Measurements from ENCODE around the gene ARFRP1. TPM values are rescaled to one million over a fixed set of nuclear protein-coding genes. Genes with fewer than 3 reads are reported as not detected.

ARFRP1 gene
- total RNA-seq, 1 experiment from 2014 or later = 44.5 TPM

DNA sequence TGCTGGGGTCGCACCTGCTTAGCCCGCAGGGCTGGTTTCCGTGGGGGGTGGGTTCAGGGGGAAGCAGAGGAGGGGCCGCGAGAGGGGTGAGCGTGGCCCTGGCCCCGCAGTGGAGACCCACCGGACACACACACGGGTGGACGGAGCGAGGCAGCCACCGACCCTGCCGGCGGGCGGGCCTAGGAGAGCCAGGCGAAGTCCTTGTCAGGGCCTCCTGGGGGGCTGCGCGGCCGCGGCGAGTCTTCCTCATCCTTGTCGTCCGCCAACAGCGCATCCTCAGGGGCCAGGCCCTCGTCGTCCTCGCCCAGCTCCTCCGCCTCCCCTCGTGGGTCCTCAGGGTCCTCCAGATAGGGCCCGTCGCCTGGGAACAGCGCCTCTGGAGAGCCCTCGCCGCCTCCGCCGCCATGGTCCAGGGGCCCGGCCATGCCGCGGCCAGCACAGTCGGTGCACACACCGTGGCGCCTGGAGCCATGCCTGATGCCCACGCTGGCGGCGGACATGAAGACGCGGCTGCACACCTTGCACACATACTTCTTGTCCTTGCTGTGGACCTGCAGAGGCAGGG lies 39.1 kb upstream of the ARFRP1 start:
- H3K27ac ChIP-seq = no peak overlapping the region
- peaks cover 2% of the 10 kb centered on the region; the same call in 1 of the 2 replicates for H3K36me3 ChIP-seq
- no peaks in the 10 kb centered on the region for H3K27me3 ChIP-seq
- no peaks in the 10 kb centered on the region for H3K4me1 ChIP-seq
- H3K9me3 ChIP-seq (replicated peaks) = no peaks in the 10 kb centered on the region
- no peak overlapping the region for H3K4me3 ChIP-seq
- no peak for DNase-seq

GRCh38 chr20:63745961-63746731 lies 38.4 kb upstream of the ARFRP1 start:
- no peaks in the 10 kb centered on the region for H3K9me3 ChIP-seq (replicated peaks)

GRCh38 chr20:63745424-63745805 lies 37.6 kb upstream of the ARFRP1 start:
- Histone ChIP-seq H3K4me1 (peaks cover 6% of the 10 kb centered on the region), H3K4me3 (no peak overlapping the region), H3K27me3 (no peaks in the 10 kb centered on the region), H3K36me3 (peaks cover 7% of the 10 kb centered on the region), H3K27ac (no peak overlapping the region), H3K9me3 (replicated peaks) (no peaks in the 10 kb centered on the region)
- no peak for DNase-seq

More at GRCh38 chr20:63745961-63746731, 38.4 kb upstream of the ARFRP1 start:
- no peak overlapping the region for H3K4me3 ChIP-seq
- no peak overlapping the region for H3K27ac ChIP-seq
- no peaks in the 10 kb centered on the region for H3K27me3 ChIP-seq
- no peak for DNase-seq
- peaks cover 7% of the 10 kb centered on the region for H3K36me3 ChIP-seq
- peaks cover 4% of the 10 kb centered on the region for H3K4me1 ChIP-seq

- peaks cover 7% of the 10 kb centered on the region for H3K36me3 ChIP-seq
- H3K4me1 ChIP-seq = peaks cover 6% of the 10 kb centered on the region
- H3K4me3 ChIP-seq = no peak overlapping the region
- H3K27me3 ChIP-seq = no peaks in the 10 kb centered on the region
- no peak for DNase-seq
- H3K27ac ChIP-seq = no peak overlapping the region
- H3K9me3 ChIP-seq (replicated peaks) = no peaks in the 10 kb centered on the region
These were observed 37.0 kb upstream of the ARFRP1 start for GRCh38 chr20:63744574-63745423.

DNA sequence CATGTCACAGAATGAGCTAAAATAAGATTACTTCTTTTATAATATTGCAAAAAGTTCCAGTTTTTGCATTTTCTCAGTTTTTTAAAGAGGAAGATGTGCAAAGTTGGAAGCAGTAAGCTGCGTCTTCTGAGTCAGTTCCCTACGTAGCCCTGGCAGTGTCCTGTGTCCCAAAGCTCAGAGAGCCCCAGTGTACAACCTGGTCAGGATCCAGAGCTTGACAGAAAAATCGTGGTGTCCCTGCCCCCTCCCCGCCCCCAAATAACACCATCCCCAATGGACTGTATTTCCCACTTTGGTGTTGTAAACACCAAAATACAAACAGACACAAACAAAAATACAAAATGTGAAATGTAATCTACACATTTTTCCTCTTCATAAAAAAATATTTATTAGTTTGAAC lies 36.4 kb upstream of the ARFRP1 start:
- no peak overlapping the region for H3K4me3 ChIP-seq
- H3K9me3 ChIP-seq (replicated peaks) = no peaks in the 10 kb centered on the region
- peaks cover 7% of the 10 kb centered on the region for H3K36me3 ChIP-seq
- no peak overlapping the region for H3K27ac ChIP-seq
- no peak for DNase-seq
- H3K27me3 ChIP-seq = no peaks in the 10 kb centered on the region
- H3K4me1 ChIP-seq = peaks cover 6% of the 10 kb centered on the region

- Histone ChIP-seq H3K27me3 (no peaks in the 10 kb centered on the region), H3K36me3 (peaks cover 7% of the 10 kb centered on the region), H3K4me1 (peaks cover 6% of the 10 kb centered on the region), H3K9me3 (replicated peaks) (no peaks in the 10 kb centered on the region), H3K4me3 (no peak overlapping the region), H3K27ac (no peak overlapping the region)
- no peak for DNase-seq
These were observed 35.6 kb upstream of the ARFRP1 start for GRCh38 chr20:63743210-63743970.

DNA sequence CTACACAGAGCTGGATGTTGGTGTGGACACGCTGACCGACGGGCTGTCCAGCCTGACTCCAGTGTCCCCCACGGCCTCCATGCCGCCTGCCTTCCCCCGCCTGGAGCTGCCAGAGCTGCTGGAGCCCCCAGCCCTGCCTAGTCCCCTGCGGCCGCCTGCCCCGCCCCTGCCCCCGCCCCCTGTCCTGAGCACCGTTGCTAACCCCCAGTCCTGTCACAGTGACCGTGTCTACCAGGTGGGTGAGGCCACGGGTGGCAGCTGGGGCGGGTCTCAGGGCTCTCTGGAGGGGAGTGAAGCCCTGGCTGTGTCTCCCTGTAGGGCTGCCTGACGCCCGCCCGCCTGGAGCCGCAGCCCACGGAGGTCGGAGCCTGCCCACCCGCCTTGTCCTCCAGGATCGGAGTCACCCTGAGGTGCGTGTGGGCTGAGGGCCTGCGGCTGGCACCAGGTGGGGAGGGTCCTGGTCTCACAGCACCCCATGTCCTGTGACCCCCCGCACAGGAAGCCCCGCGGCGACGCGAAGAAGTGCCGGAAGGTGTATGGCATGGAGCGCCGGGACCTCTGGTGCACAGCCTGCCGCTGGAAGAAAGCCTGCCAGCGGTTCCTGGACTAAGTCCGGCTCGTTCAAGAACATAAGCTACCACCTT lies 34.7 kb upstream of the ARFRP1 start:
- H3K36me3 ChIP-seq = peaks cover 7% of the 10 kb centered on the region
- H3K27me3 ChIP-seq = no peaks in the 10 kb centered on the region
- H3K9me3 ChIP-seq (replicated peaks) = no peaks in the 10 kb centered on the region
- no peak for DNase-seq
- H3K27ac ChIP-seq = no peak overlapping the region
- no peak overlapping the region for H3K4me3 ChIP-seq
- peaks cover 6% of the 10 kb centered on the region for H3K4me1 ChIP-seq

GRCh38 chr20:63741676-63742380 lies 34.1 kb upstream of the ARFRP1 start:
- peaks cover 6% of the 10 kb centered on the region for H3K4me1 ChIP-seq
- no peaks in the 10 kb centered on the region for H3K9me3 ChIP-seq (replicated peaks)
- peak overlapping the region; percentile 80 for H3K4me3 ChIP-seq
- no peaks in the 10 kb centered on the region for H3K27me3 ChIP-seq
- no peak for DNase-seq
- H3K27ac ChIP-seq = no peak overlapping the region; the same call in 1 of the 2 replicates
- H3K36me3 ChIP-seq = peaks cover 7% of the 10 kb centered on the region

GRCh38 chr20:63741354-63741675 lies 33.5 kb upstream of the ARFRP1 start:
- Histone ChIP-seq H3K27ac (peak overlapping the region; percentile 27), H3K27me3 (no peaks in the 10 kb centered on the region), H3K4me3 (peak overlapping the region; percentile 80), H3K36me3 (peaks cover 7% of the 10 kb centered on the region), H3K4me1 (peaks cover 6% of the 10 kb centered on the region), H3K9me3 (replicated peaks) (no peaks in the 10 kb centered on the region)
- DNase-seq = no peak

DNA sequence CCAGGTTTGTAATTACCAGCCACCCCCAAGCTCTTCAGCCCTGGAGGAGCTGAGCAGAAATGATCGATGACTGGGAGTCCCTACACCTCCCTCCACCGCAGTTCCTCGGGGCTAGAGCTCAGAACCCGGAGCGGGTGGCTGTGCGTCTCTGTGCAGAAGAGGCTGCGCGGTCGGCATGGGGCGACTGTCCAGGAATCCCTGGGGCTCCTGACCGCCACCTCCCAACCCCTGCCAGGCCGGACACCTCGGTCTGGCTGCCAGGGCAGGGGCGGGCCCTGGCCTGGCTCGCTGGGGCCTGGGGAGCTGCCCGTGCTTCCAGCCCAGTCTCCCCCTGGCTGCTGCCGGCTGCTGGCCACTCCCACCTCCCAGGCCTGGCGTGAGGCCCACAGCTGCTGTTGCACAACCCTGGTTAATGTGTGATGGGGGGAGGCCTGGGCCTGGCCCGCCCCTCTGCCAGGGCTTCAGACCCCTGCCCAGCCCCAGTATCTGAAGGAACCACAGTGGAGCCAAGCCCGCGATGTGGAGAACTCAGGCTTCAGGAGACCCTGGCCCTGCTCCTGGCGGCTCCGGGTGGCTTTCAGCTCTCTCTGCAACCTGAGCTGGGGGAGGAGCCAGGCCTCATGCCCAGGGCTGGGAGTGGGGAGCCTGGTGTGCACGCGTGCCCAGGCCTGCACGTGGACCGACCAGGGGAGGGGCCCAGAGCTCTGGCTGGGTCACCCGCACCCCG lies 33.0 kb upstream of the ARFRP1 start:
- no peaks in the 10 kb centered on the region for H3K9me3 ChIP-seq (replicated peaks)
- peaks cover 7% of the 10 kb centered on the region for H3K36me3 ChIP-seq
- H3K27me3 ChIP-seq = no peaks in the 10 kb centered on the region
- DNase-seq = peak; percentile 94
- peak overlapping the region; percentile 27 for H3K27ac ChIP-seq
- H3K4me1 ChIP-seq = peaks cover 6% of the 10 kb centered on the region
- H3K4me3 ChIP-seq = peak overlapping the region; percentile 80

- peak in 1 of 2 experiments; percentile 58 for DNase-seq
- Histone ChIP-seq H3K4me3 (peak overlapping the region; percentile 80), H3K36me3 (peaks cover 7% of the 10 kb centered on the region), H3K9me3 (replicated peaks) (no peaks in the 10 kb centered on the region), H3K27me3 (no peaks in the 10 kb centered on the region), H3K27ac (peak overlapping the region; percentile 27), H3K4me1 (peaks cover 6% of the 10 kb centered on the region)
These were observed 32.4 kb upstream of the ARFRP1 start for GRCh38 chr20:63740070-63740626.

DNA sequence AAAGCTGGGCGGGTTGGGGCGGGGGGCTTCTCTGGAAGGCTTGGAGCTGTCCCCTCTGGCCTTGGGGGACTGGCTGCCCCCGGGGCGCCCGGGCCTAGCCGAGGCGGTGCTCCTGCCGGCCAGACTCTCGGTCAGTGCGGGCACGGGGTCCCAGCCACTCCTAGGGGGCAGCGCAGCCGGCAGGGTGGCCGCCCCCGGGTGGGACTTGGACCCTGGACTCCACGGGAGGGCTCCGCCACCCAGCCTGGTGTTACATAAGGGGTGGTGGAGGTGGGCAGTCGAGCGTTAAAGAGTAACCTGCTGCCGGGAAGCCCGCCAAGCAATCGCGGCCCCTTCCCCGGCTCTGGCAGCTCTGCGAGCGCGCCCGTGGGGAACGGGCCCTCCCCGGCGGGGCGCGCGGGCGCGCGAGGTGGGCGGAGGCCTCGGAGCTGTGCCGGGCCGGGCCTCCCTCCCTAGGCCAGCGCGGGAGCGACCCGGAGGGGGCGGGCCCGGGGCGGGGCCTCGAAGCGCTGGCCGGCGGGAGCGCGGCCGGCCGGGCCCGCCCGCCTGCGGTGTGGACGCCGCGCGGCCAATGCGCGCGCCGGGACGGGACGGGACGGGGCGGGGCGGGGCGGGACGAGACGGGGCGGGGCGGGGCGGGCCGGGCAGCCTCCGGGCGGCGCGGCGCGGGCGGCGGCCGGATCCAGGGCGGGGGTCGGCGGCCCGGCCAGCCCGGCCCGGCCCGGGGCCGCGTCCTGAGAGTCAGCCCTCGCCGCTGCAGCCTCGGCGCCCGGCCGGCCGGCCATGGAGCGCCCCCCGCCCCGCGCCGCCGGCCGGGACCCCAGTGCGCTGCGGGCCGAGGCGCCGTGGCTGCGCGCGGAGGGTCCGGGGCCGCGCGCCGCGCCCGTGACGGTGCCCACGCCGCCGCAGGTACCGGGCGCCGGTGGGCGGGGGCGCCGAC lies 31.6 kb upstream of the ARFRP1 start, which contains the start of gene SLC2A4RG:
SLC2A4RG (plus strand) TSS at position 647 of the 940 bp plus-strand sequence; CDS start at position 784, 137 bp downstream.
- peak; percentile 77 to 91 for DNase-seq
- Histone ChIP-seq H3K4me1 (peaks cover 6% of the 10 kb centered on the region), H3K27me3 (no peaks in the 10 kb centered on the region), H3K9me3 (replicated peaks) (no peaks in the 10 kb centered on the region), H3K27ac (peak within 1 kb of the TSS; percentile 27), H3K4me3 (peak within 1 kb of the TSS; percentile 80), H3K36me3 (peaks cover 7% of the 10 kb centered on the region)

Data from SJCRH30 (cell line).